NCI-H345 treated with DMSO at 0.1 percent for 48 hours (cell line): ENCODE measurements around the gene TPRX1.
"Not testable (repeated sequence)": the region's sequence is repeated elsewhere in the genome, so short reads cannot be mapped to it uniquely, and the experiment has no call there.

Experiments
- DNase-seq: peaks from one replicate; lab custom pipeline; 2025; ENCODE audit not compliant: unreplicated experiment; lab: John Stamatoyannopoulos, UW

Gene TPRX1

GRCh38 chr19:47769534-47769933, 34.8 kb downstream of the TPRX1 start:
- DNase-seq: no peak

DNA sequence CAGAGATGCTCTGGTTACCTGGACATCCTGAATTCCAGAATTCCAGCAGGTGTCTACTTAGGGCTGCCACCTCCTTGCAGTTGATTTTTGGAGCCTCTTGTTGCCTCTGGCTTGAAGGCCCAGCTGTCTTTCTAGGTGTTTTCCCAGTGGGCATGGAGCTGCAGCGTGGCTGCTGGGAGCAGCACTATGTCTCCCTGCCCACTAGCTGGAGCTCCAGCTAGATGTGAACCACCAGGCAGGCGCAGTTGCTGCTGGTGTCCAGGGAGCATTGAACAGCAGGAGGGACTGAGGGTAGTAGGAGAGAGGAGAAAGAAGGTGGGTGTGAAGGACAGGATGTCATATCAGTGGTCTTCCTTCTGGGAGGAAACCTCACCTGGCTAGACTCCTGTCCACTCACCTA, 35.7 kb downstream of the TPRX1 start:
- no peak for DNase-seq

- no peak for DNase-seq
These were observed 37.0 kb downstream of the TPRX1 start for GRCh38 chr19:47767349-47767748.

DNA sequence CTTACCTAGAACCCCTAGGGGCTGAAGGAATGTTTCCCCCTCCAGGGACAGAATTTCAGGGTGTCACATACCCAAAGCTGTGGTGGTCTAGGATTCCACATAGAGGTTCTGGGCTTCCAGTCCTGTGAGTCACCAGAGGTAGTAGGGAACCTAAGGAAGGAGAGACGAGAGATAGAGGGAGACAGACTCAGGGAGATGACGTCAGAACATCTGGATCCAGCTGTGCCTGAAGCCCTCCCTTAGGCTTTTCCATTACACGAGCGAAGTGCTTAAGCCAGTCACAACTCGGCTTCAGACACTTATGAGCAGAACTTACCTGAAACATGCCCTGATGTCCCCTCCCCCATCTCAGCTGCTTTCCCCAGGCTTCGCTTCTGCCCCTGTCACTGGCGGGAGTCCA, 37.7 kb downstream of the TPRX1 start:
- no peak for DNase-seq

DNA sequence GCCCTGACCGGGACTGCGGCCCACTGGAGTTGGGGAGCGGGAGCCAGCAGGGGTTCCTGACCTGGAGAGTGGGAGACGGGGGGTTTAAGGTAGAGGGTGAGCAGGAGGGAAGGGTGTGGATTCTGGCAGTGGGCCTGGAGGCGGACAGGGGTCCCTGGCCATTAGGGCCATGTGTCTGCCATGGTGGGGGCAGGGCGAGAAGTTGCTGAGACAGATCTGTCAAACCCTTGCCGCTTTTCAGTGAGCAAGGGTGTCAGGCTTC, 38.1 kb downstream of the TPRX1 start:
- no peak for DNase-seq

DNA sequence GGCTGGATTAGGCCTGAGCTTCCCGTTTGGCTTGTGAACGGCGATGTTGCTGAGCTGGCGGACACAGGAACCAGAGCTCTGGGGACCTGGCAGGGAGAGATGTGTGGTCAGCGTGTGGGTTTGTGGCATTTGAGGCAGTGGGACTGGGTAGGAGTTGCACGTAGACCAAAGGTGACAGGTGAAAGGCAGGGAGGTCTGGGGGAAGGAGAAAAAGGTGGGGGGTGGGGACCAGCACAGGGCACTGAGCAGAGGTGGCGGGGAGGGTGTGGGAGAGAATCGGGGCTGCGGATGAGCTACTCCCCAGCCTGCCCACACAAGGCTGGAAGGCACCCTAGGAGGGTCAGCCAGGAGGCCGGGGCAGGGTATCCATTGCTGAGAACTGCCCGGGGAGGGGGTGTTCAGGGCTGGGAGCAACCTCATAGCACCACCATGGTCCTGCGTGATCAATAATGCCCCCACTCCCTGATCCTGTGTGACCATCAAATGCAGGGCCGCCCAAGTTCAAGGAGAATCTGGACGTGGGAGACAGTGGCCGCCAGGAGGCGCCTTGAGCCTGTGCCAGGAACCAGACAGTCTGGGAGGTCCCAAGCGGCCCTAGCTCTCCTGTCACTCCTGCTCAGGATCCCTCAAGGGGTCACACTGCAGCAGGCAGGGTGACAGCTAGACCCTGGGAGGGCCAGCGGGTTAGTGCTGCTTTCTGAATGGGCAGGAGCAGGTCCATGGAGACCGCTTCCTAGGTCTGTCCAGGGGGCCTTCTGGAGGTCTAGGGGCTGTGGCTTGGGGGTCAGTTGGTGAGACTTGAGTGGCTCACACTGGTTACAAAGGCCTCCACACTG, 38.6 kb downstream of the TPRX1 start:
- no peak for DNase-seq

GRCh38 chr19:47764705-47765104, 39.6 kb downstream of the TPRX1 start:
- not testable (repeated sequence) for DNase-seq

- no peak for DNase-seq
These were observed 41.6 kb downstream of the TPRX1 start for GRCh38 chr19:47762615-47763308.

- DNase-seq: no peak
These were observed 42.2 kb downstream of the TPRX1 start for GRCh38 chr19:47762151-47762550.

- no peak for DNase-seq
These were observed 42.8 kb downstream of the TPRX1 start for GRCh38 chr19:47761566-47761965.

DNA sequence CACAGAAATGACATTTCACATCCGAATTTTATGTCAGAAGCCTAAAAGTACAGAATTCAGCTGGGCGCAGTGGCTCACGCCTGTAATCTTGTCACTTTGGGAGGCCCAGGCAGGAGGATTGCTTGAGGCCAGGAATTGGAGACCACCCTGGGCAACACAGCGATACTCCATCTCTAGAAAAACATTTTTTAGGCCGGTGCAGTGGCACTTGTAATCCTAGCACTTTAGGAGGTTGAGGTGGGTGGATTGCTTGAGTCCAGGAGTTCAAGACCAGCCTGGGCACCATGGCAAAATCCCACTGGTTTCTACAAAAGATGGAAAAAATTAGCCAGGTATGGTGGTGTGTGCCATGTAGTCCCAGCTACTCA, 43.7 kb downstream of the TPRX1 start:
- DNase-seq: no peak

- DNase-seq: no peak
These were observed 45.9 kb downstream of the TPRX1 start for GRCh38 chr19:47758443-47758804.

GRCh38 chr19:47757617-47758442, 46.5 kb downstream of the TPRX1 start:
- no peak for DNase-seq

DNA sequence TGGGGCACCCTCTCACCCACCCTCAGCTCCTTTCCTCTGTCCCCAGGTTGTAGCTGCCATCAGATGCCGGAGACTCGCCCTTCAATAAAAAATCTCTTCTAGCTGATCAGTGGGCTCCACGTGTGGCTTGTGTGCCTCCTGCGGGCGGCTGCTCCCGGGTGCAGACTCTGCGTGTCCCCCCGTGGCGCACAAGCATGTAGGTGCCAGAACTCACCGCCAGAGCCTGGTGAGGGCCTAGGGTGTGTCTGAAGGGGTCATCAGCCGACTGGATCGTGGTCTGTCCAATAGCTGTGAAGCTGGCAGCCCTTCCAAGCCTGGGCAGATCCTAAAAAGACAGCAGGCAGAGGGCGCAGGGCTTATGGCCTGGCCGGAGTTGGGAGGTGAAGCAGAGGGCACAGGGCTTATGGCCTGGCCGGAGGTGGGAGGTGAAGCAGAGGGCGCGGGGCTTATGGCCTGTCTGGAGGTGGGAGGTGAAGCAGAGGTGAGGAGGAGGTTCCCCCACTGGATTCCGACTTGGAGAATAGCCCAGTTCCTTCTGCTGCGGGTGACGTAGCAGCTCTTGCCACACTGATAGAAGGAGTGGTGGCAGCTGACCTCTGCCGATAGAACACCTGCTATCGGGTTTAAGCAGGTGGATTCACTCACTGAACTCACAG, 47.3 kb downstream of the TPRX1 start:
- no peak for DNase-seq

GRCh38 chr19:47756627-47756929, 47.8 kb downstream of the TPRX1 start:
- no peak for DNase-seq

DNA sequence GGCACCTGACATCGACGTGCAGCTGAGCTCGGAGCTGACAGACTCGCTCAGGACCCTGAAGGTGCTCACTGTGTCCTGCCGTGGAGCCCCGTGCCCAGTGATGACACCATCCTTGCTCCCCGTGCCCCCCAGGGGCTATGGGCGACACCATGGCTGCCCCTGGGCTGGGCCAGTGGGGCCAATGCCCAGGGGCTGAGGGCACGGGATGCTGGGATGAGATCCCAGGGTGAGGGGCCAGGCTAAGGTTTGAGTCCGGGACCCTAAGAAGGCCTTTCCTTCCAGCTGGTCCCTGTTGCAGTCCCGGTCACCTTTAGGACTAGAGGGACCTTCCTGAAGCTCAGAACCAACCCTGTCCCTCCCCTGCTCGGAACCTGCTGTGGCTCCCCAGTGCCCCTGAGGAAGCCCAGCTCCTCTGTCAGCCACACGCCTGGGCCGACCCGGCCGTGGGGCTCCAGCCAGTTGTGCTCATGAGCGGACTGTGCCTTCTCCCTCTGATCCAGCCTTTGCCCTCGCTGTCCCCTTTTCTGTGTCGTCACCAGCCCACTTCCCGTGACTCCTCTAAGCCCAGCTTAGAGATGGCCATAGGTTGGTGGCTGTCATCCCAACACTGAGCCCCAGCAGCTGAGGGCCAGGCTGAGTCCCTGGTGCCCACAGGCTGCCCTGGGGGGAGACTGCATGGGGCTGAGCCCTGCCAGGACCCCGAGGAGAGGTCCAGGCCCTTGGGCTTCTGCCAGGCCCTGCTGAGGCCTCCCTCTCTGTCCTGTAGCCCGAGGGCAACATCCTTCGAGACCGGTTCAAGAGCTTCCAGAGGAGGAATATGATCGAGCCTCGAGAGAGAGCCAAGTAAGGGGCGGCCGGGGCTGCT, 48.4 kb downstream of the TPRX1 start:
- DNase-seq: no peak

- DNase-seq: no peak
These were observed 49.1 kb downstream of the TPRX1 start for GRCh38 chr19:47755065-47755761.

DNA sequence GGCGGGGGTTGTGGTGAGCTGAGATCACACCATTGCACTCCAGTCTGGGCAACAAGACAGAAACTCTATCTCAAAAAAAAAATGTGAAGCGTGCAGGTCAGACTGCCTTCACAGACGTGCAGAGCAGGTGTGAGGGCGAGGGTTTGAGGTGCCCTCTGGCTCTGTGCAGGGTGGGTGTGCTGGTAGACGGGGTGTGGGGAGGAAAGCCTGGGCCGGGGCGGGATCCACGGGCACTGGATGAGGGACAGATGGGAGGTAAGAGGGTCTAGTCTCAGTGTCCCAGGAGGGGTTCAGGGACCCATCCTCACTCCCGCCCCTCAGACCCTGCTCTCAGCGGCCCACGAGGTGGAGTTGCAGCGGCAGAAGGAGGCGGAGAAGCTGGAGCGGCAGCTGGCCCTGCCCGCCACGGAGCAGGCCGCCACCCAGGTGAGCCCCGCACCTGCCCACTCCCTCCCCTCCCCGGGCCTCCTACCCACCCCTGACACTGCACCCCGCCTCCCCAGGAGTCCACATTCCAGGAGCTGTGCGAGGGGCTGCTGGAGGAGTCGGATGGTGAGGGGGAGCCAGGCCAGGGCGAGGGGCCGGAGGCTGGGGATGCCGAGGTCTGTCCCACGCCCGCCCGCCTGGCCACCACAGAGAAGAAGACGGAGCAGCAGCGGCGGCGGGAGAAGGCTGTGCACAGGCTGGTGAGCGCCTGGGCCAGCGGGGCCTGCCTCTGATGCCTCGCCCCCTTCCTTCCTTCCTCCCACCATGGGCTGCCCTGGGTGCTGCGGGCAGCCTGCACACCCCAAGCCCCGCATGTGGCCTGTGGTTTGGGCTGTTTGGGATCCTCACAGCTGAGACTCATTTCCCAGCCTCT, 49.9 kb downstream of the TPRX1 start:
- no peak for DNase-seq
